H1 (cell line): ENCODE data around the gene ATP23. TPM values are rescaled to one million over a fixed set of nuclear protein-coding genes. Genes with fewer than 3 reads are reported as not detected.

Experiments
- CTCF ChIA-PET: fragments of 300-600 bp; sonication (Branson Sonifier 250); formaldehyde crosslinking; loops from one replicate; lab custom pipeline; 2021; ENCODE audit not compliant: partially characterized antibody; lab: Charles Lee
- POLR2A ChIA-PET: fragments of 300-600 bp; sonication (Branson Sonifier 250); formaldehyde crosslinking; loops from one replicate; lab custom pipeline; 2021; ENCODE audit warnings: inconsistent platforms; ENCODE audit not compliant: partially characterized antibody; lab: Charles Lee
- DNase-seq, 2 experiments: peaks; one replicate each; pipeline versions ENCODE4 v3.0.0 to v3.0.0-alpha.2; 2010 to 2022; ENCODE audit warnings: low spot score in 2 of 2, low read depth in 1 of 2, mixed read lengths in 1 of 2
- FAIRE-seq: peaks from 2 replicates; lab custom pipeline; 2011; peaks lifted over from hg19 to GRCh38; lab: Jason Lieb, UNC
- H2AFZ ChIP-seq: 2 replicates; pipeline ENCODE4 v1.8.1; 2012; ENCODE audit warnings: low read length, inconsistent platforms
- H2AK5ac ChIP-seq: 2 replicates; pipeline ENCODE4 v1.6.1; 2013; ENCODE audit warnings: low read depth, low read length
- H2BK120ac ChIP-seq: replicated peaks from 2 replicates; pipeline ENCODE3; 2013; ENCODE audit warnings: low read depth, low read length, inconsistent platforms
- H2BK12ac ChIP-seq: 2 replicates; pipeline ENCODE4 v1.6.1; 2013; ENCODE audit warnings: low read depth, low read length
- H2BK15ac ChIP-seq: 2 replicates; pipeline ENCODE4 v1.6.1; 2013; ENCODE audit warnings: low read length
- H2BK20ac ChIP-seq: 2 replicates; pipeline ENCODE4 v1.6.1; 2013; ENCODE audit warnings: low read length
- H2BK5ac ChIP-seq: 2 replicates; pipeline ENCODE4 v1.6.1; 2013; ENCODE audit warnings: low read depth, low read length
- H3K14ac ChIP-seq: 2 replicates; pipeline ENCODE4 v1.6.1; 2013; ENCODE audit warnings: inconsistent platforms; ENCODE audit not compliant: insufficient read length
- H3K18ac ChIP-seq: 2 replicates; pipeline ENCODE4 v1.6.1; 2013; ENCODE audit warnings: low read length; ENCODE audit errors: extremely low read depth
- H3K23ac ChIP-seq: 2 replicates; pipeline ENCODE4 v1.6.1; 2013; ENCODE audit warnings: inconsistent platforms; ENCODE audit not compliant: insufficient read length
- H3K23me2 ChIP-seq: 2 replicates; pipeline ENCODE4 v1.6.1; 2013; ENCODE audit warnings: low read depth, low read length
- H3K27ac ChIP-seq: 2 replicates; pipeline ENCODE4 v1.6.1; 2011; ENCODE audit warnings: low read depth, low read length, inconsistent platforms
- H3K27me3 ChIP-seq, 4 experiments: replicated peaks in 1 of 4; 1 replicate in 1 of 4; 2 replicates in 3 of 4; pipeline versions ENCODE4 v1.6.1 to v1.8.1; 2011 to 2013; ENCODE audit warnings: low read length in 3 of 4, mild to moderate bottlenecking in 3 of 4, inconsistent platforms in 2 of 4, mixed read lengths in 2 of 4, moderate library complexity in 1 of 4; ENCODE audit not compliant: control insufficient read depth in 3 of 4, insufficient read depth in 3 of 4; ENCODE audit errors: extremely low read depth in 1 of 4
- H3K36me3 ChIP-seq, 4 experiments: 2 replicates each; pipeline versions ENCODE4 v1.6.1 to v1.8.1; 2011 to 2013; ENCODE audit warnings: mild to moderate bottlenecking in 4 of 4, low read length in 3 of 4, moderate library complexity in 2 of 4, control low read depth in 1 of 4, inconsistent platforms in 1 of 4; ENCODE audit not compliant: insufficient read depth in 4 of 4, control insufficient read depth in 2 of 4
- H3K4ac ChIP-seq: replicated peaks from 2 replicates; pipeline ENCODE3; 2013; ENCODE audit warnings: low read length, low read depth, mixed read lengths, inconsistent platforms; ENCODE audit not compliant: insufficient read length
- H3K4me1 ChIP-seq, 4 experiments: replicated peaks in 1 of 4; 1 replicate in 1 of 4; 2 replicates in 3 of 4; pipeline versions ENCODE4 v1.6.1 to v1.8.1; 2011 to 2013; ENCODE audit warnings: low read length in 3 of 4, inconsistent platforms in 2 of 4, mixed read lengths in 1 of 4; ENCODE audit not compliant: insufficient read depth in 4 of 4, control insufficient read depth in 3 of 4
- H3K4me2 ChIP-seq, 2 experiments: 2 replicates each; pipeline versions ENCODE4 v1.6.1 to v1.8.1; 2011 to 2013; ENCODE audit warnings: low read depth in 2 of 2, low read length in 2 of 2, control low read depth in 1 of 2, inconsistent platforms in 1 of 2, mild to moderate bottlenecking in 1 of 2; ENCODE audit not compliant: insufficient read depth in 1 of 2
- H3K4me3 ChIP-seq, 4 experiments: fragments of 200-600, 300-600 bp in 1 of 4; sonication (generic), shearing (Covaris generic), sonication (Bioruptor Twin) in 1 of 4; 2 replicates each; pipeline versions ENCODE4 v1.5.1 to v1.8.1; 2011 to 2016; ENCODE audit warnings: low read length in 4 of 4, low read depth in 3 of 4, control low read depth in 2 of 4, inconsistent platforms in 2 of 4, mild to moderate bottlenecking in 2 of 4, mixed read lengths in 1 of 4, moderate library complexity in 1 of 4; ENCODE audit not compliant: insufficient read depth in 2 of 4; ENCODE audit errors: extremely low read depth in 1 of 4
- H3K56ac ChIP-seq: replicated peaks from 2 replicates; pipeline ENCODE3; 2013; ENCODE audit warnings: low read depth, mild to moderate bottlenecking, mixed read lengths, low read length, inconsistent platforms; ENCODE audit not compliant: insufficient read length
- H3K79me1 ChIP-seq: 2 replicates; pipeline ENCODE4 v1.6.1; 2013; ENCODE audit warnings: low read depth, low read length, control low read depth
- H3K79me2 ChIP-seq, 2 experiments: 2 replicates each; pipeline versions ENCODE4 v1.6.1 to v1.8.1; 2012 to 2013; ENCODE audit warnings: low read length in 2 of 2, mild to moderate bottlenecking in 2 of 2, inconsistent platforms in 1 of 2; ENCODE audit not compliant: insufficient read depth in 2 of 2, control insufficient read depth in 1 of 2
- H3K9ac ChIP-seq, 4 experiments: replicated peaks in 1 of 4; 1 replicate in 1 of 4; 2 replicates in 3 of 4; pipeline versions ENCODE4 v1.6.1 to v1.8.1; 2011 to 2013; ENCODE audit warnings: low read depth in 3 of 4, low read length in 3 of 4, control low read depth in 2 of 4, mild to moderate bottlenecking in 2 of 4, moderate library complexity in 2 of 4, inconsistent platforms in 1 of 4; ENCODE audit errors: extremely low read depth in 1 of 4
- H3K9me3 ChIP-seq, 2 experiments: 2 replicates each; pipeline versions ENCODE4 v1.6.1 to v1.8.1; 2012 to 2013; ENCODE audit warnings: mild to moderate bottlenecking in 2 of 2, moderate library complexity in 2 of 2, control low read depth in 1 of 2, inconsistent platforms in 1 of 2, low read depth in 1 of 2, low read length in 1 of 2, mixed read lengths in 1 of 2; ENCODE audit not compliant: insufficient read depth in 2 of 2
- H4K20me1 ChIP-seq, 2 experiments: replicated peaks in 1 of 2; 2 replicates each; pipeline versions ENCODE3 to v1.8.1; 2011 to 2013; ENCODE audit warnings: inconsistent platforms in 2 of 2, low read length in 2 of 2, mild to moderate bottlenecking in 1 of 2; ENCODE audit not compliant: insufficient read depth in 2 of 2, control insufficient read depth in 1 of 2
- H4K5ac ChIP-seq: 2 replicates; pipeline ENCODE4 v1.6.1; 2013; ENCODE audit warnings: low read length, low read depth, mixed read lengths, inconsistent platforms; ENCODE audit not compliant: insufficient read length
- H4K8ac ChIP-seq: 2 replicates; pipeline ENCODE4 v1.8.0; 2013; ENCODE audit warnings: mild to moderate bottlenecking, moderate library complexity, low read length, inconsistent platforms; ENCODE audit not compliant: insufficient read depth; ENCODE audit errors: extremely low read depth
- H4K91ac ChIP-seq: replicated peaks from 2 replicates; pipeline ENCODE3; 2013; ENCODE audit warnings: low read length, mixed read lengths, inconsistent platforms; ENCODE audit not compliant: insufficient read length
- ASH2L ChIP-seq: fragments of 200-600, 300-600 bp; sonication (generic); IDR thresholded peaks from one replicate; pipeline ENCODE4 v1.7.1; 2017; ENCODE audit warnings: low read length
- CEBPB ChIP-seq: IDR thresholded peaks from 2 replicates; pipeline ENCODE4 v1.6.1; 2012; ENCODE audit warnings: low read depth, low read length
- CTBP2 ChIP-seq: IDR thresholded peaks from 2 replicates; pipeline ENCODE4 v1.7.0; 2011; ENCODE audit warnings: borderline replicate concordance, mild to moderate bottlenecking, moderate library complexity, mixed read lengths, low read length; ENCODE audit not compliant: insufficient read depth, insufficient read length
- JUND ChIP-seq: IDR thresholded peaks from 2 replicates; pipeline ENCODE4 v1.6.1; 2011; ENCODE audit warnings: mild to moderate bottlenecking, improper control_type of control experiment, low read length
- SP1 ChIP-seq: IDR thresholded peaks from 2 replicates; pipeline ENCODE4 v1.6.1; 2011; ENCODE audit warnings: low read depth, low read length
- WGBS, 2 experiments: shearing (Covaris generic) in 1 of 2; methylation state at CpG; one replicate each; pipeline versions ENCODE4 v1.1.6 to v1.1.7; 2013 to 2015; ENCODE audit warnings: low lambda C conversion rate in 2 of 2, mixed read lengths in 2 of 2, inconsistent platforms in 1 of 2, low coverage in 1 of 2, missing lambda C conversion rate in 1 of 2; ENCODE audit not compliant: insufficient replicate concordance in 2 of 2, insufficient coverage in 1 of 2, insufficient read length in 1 of 2; ENCODE audit errors: extremely low coverage in 1 of 2, missing lambda C conversion rate in 1 of 2; 5-methylcytosine and 5-hydroxymethylcytosine counted together
- polyA plus RNA-seq, 7 experiments: library from polyadenylated mRNA; depleted of rRNA in 3 of 7; stranded (reverse) in 5 of 7; unstranded in 2 of 7; fragments of >200 nt in 5 of 7; fragments of 200-250 nt in 2 of 7; gene quantifications; 1 replicate in 5 of 7; 2 replicates in 1 of 7; 4 replicates in 1 of 7; pipeline versions ENCODE4 v1.2.1 to v1.2.3, GENCODE V29; 2011 to 2013; ENCODE audit warnings: missing spikeins in 2 of 7, mixed read lengths in 2 of 7
- total RNA-seq: library from RNA; stranded (reverse); fragmentation: NEBNext Ultra II Directional; extraction: Animal tissue kit (Norgen Biotek cat#: 25700); gene quantifications from 2 replicates; pipeline ENCODE4 v1.2.1, GENCODE V29; 2021

ATP23 gene
- total and polyA plus RNA-seq, 2 of the 8 experiments (the other 6 are each of a cell fraction or from before 2014, with no cell fraction given) = 10.2 to 13.5 TPM

DNA sequence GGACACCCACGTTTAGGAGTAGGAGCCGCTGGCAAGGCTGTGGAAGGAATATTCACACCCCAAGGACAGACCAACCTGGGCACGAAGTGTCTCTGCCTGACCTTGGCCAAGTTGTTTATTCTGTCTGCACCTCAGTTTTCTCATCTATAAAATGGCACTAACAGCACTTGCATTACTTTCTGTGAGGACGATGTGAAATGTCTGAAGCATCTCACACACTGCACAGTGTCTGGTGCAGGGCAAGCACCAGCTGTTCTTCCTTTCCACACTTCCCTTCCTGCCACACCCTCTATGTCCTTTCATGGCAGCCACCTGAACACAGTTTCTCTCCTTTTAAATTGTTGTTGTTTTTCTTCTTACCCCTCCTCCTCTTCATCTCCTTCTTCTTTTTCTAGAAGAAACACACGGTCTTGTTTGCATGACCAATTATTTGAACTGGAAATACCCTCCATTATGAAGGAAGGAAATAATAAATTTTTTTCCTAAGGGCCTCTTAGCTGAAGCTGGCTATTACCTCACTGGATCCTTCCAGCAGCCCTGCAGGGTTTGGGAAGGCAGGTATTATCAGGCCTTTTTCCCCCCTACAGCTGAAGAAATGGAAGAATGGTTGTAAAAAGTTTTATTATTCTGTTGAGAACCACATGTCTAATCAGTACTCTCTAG, 42.9 kb upstream of the ATP23 start:
- ChIA-PET POLR2A (interaction anchor here (0.7 to 8.6 kb wide), 7 partner anchors 9 to 115 kb away, joined by 3 to 181 read pairs (median 3); partner anchors contain the start of genes CTDSP2 and TSFM), CTCF (interaction anchor here (0.5 to 8.7 kb wide), 14 partner anchors 10 to 140 kb away, joined by 3 to 119 read pairs (median 4); no protein-coding TSS in a partner anchor)
- no peak overlapping the region for H3K4me3 ChIP-seq
- H2BK120ac ChIP-seq = no peak overlapping the region
- H3K9me3 ChIP-seq = no peaks in the 10 kb centered on the region
- H3K4me1 ChIP-seq = peaks cover 12 to 26% (median 16%) of the 10 kb centered on the region in 4 experiments
- 0 out of 2 replicates have a peak overlapping the region, but pooled peaks have one; percentile 34 for H2BK20ac ChIP-seq
- H3K79me1 ChIP-seq = no peaks in the 10 kb centered on the region
- peaks cover 0 to 10% (median 8%) of the 10 kb centered on the region in 4 experiments; a peak in 4 of 7 replicates for H3K27me3 ChIP-seq
- no peak overlapping the region for H3K14ac ChIP-seq
- H4K91ac ChIP-seq = no peak overlapping the region
- H4K20me1 ChIP-seq = no peaks in the 10 kb centered on the region
- no peak overlapping the region for H2BK15ac ChIP-seq
- no peak for DNase-seq
- no peak for TF ChIP-seq CTBP2
- no peak for TF ChIP-seq JUND
- no peak for TF ChIP-seq CEBPB
- no peak for TF ChIP-seq SP1
- no peak for TF ChIP-seq ASH2L
- TF ChIP-seq, all 59 proteins: peak for 0
- WGBS, 2 experiments = 70% methylated on average over 5 of the region's 5 CpGs; no CpG with 5 or more reads in 1 of the 2 experiments
- no peak overlapping the region for H2BK5ac ChIP-seq
- H4K8ac ChIP-seq = no peak overlapping the region
- no peak overlapping the region for H3K4ac ChIP-seq
- H4K5ac ChIP-seq = no peak overlapping the region
- no peak overlapping the region for H3K9ac ChIP-seq
- no peak for FAIRE-seq
- H3K27ac ChIP-seq = no peak overlapping the region
- H3K4me2 ChIP-seq = no peak overlapping the region; a peak in 1 of 4 replicates
- no peak overlapping the region for H3K18ac ChIP-seq
- H2AK5ac ChIP-seq = no peak overlapping the region
- H3K23me2 ChIP-seq = peaks cover 4% of the 10 kb centered on the region; the same call in 1 of the 2 replicates
- no peak overlapping the region for H2AFZ ChIP-seq
- no peaks in the 10 kb centered on the region for H3K36me3 ChIP-seq
- H3K56ac ChIP-seq = no peak overlapping the region
- no peaks in the 10 kb centered on the region for H3K79me2 ChIP-seq
- H2BK12ac ChIP-seq = no peak overlapping the region; the same call in 1 of the 2 replicates
- H3K23ac ChIP-seq = no peak overlapping the region
